MM.1S (cell line): ENCODE measurements around the gene SRPK3.

Experiments
- EZH2 ChIP-seq: fragments of 300-600 bp; sonication (generic); optimal IDR thresholded peaks from 2 replicates; pipeline ENCODE3; 2017; ENCODE audit warnings: low read depth, mild to moderate bottlenecking, antibody characterized with exemption, low read length, mixed read lengths
- TF ChIP-seq, protein P1 (sequence below): fragments of 300-600 bp; sonication (generic); IDR thresholded peaks from 2 replicates; pipeline ENCODE4 v1.5.1; 2016; ENCODE audit warnings: antibody characterized with exemption, low read length, mixed read lengths

DNA sequence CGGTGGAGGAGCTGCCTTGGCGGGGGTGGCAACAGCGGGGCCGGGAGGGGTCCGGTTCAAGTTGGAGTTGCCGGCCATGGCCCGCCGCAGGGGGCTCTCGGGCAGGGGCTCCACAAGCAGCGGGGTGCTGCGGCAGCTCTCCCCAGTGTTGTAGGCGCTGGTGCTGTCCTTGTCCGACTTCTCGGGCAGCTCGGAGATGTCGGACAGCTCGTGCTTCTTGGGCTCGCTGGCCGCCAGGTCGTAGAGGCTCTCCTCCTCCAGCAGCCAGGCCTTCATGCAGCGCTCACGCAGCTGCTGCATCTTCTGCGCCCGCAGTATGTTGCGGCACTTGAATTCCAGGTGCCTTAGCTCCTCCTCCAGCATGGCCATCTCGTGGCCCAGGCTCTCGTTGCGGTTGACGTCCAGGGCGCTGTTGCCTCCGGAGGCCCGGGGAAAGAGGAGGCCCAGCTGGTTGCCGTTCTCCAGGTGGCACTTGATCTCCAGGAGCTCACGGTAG is 23.3 kb downstream of the SRPK3 start:
- TF ChIP-seq, protein P1, sequence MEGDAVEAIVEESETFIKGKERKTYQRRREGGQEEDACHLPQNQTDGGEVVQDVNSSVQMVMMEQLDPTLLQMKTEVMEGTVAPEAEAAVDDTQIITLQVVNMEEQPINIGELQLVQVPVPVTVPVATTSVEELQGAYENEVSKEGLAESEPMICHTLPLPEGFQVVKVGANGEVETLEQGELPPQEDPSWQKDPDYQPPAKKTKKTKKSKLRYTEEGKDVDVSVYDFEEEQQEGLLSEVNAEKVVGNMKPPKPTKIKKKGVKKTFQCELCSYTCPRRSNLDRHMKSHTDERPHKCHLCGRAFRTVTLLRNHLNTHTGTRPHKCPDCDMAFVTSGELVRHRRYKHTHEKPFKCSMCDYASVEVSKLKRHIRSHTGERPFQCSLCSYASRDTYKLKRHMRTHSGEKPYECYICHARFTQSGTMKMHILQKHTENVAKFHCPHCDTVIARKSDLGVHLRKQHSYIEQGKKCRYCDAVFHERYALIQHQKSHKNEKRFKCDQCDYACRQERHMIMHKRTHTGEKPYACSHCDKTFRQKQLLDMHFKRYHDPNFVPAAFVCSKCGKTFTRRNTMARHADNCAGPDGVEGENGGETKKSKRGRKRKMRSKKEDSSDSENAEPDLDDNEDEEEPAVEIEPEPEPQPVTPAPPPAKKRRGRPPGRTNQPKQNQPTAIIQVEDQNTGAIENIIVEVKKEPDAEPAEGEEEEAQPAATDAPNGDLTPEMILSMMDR: no peak
- TF ChIP-seq EZH2: no peak
